ENCODE results near the gene SOX13. TPM values are rescaled to one million over a fixed set of nuclear protein-coding genes. Genes with fewer than 3 reads are reported as not detected.

The SOX13 gene
- polyA plus RNA-seq, 3 donors = 0.52 TPM; not detected in 2

GRCh38 chr1:204094856-204095634 lies 22.1 kb downstream of the SOX13 start:
- Histone ChIP-seq H3K27ac (ENCODE audit: low read depth in 1 of 2, low read length in 2 of 2) (no peak overlapping the region), H2AFZ (ENCODE audit: insufficient read depth, low read depth, low read length, poor library complexity, severe bottlenecking) (no peak overlapping the region), H3K27me3 (ENCODE audit: control insufficient read depth in 2 of 2, insufficient read depth in 2 of 2, low read length in 2 of 2) (no peaks in the 10 kb centered on the region), H3K4me3 (replicated peaks in 1 of 3; ENCODE audit: low read depth in 2 of 3, low read length in 3 of 3) (no peak overlapping the region), H3K79me2 (ENCODE audit: insufficient read depth, low read length) (no peaks in the 10 kb centered on the region), H3K36me3 (replicated peaks in 1 of 2; ENCODE audit: control insufficient read depth in 1 of 2, insufficient read depth in 2 of 2, low read length in 2 of 2) (no peaks in the 10 kb centered on the region), H4K20me1 (ENCODE audit: insufficient read depth, low read length) (no peaks in the 10 kb centered on the region), H3K4me2 (replicated peaks; ENCODE audit: extremely low read depth, low read length, poor library complexity, severe bottlenecking) (no peak overlapping the region), H3K9ac (ENCODE audit: insufficient read depth, low read length, poor library complexity, severe bottlenecking) (no peak overlapping the region), H3K9me3 (replicated peaks in 1 of 2; ENCODE audit: control insufficient read depth in 1 of 2, insufficient read depth in 1 of 2, low read length in 2 of 2) (no peaks in the 10 kb centered on the region), H3K4me1 (ENCODE audit: control insufficient read depth in 1 of 2, insufficient read depth in 2 of 2, low read length in 2 of 2) (no peaks in the 10 kb centered on the region)
- TF ChIP-seq CTCF (IDR thresholded peaks at IDR 0.05) = no peak
- 83% methylated on average over 12 of the region's 15 CpGs for WGBS (ENCODE audit: insufficient coverage)
- H3K4me1 Mint-ChIP-seq = no peaks in the 10 kb centered on the region
- intact Hi-C loops (cut with micrococcal nuclease) = no loop called here
- peaks cover 2 to 5% (median 3%) of the 10 kb centered on the region in 3 donors for H3K27me3 Mint-ChIP-seq (ENCODE audit: low read depth in 3 of 3)
- peak overlapping the region in 1 of 7 donors; percentile 8 for H3K27ac Mint-ChIP-seq
- no peak overlapping the region for H3K4me3 Mint-ChIP-seq
- H3K9me3 Mint-ChIP-seq = no peaks in the 10 kb centered on the region
- no peak for DNase-seq
- no peaks in the 10 kb centered on the region for H3K36me3 Mint-ChIP-seq

GRCh38 chr1:204096931-204097330 lies 24.0 kb downstream of the SOX13 start:
- Histone ChIP-seq H3K36me3 (replicated peaks in 1 of 2; ENCODE audit: control insufficient read depth in 1 of 2, insufficient read depth in 2 of 2, low read length in 2 of 2) (no peaks in the 10 kb centered on the region), H3K27ac (ENCODE audit: low read depth in 1 of 2, low read length in 2 of 2) (no peak overlapping the region), H3K79me2 (ENCODE audit: insufficient read depth, low read length) (no peaks in the 10 kb centered on the region), H3K27me3 (ENCODE audit: control insufficient read depth in 2 of 2, insufficient read depth in 2 of 2, low read length in 2 of 2) (peaks cover 2 to 4% of the 10 kb centered on the region in 2 donors), H3K4me1 (ENCODE audit: control insufficient read depth in 1 of 2, insufficient read depth in 2 of 2, low read length in 2 of 2) (no peaks in the 10 kb centered on the region), H3K9ac (ENCODE audit: insufficient read depth, low read length, poor library complexity, severe bottlenecking) (no peak overlapping the region), H3K9me3 (replicated peaks in 1 of 2; ENCODE audit: control insufficient read depth in 1 of 2, insufficient read depth in 1 of 2, low read length in 2 of 2) (no peaks in the 10 kb centered on the region), H3K4me2 (replicated peaks; ENCODE audit: extremely low read depth, low read length, poor library complexity, severe bottlenecking) (no peak overlapping the region), H4K20me1 (ENCODE audit: insufficient read depth, low read length) (no peaks in the 10 kb centered on the region), H2AFZ (ENCODE audit: insufficient read depth, low read depth, low read length, poor library complexity, severe bottlenecking) (no peak overlapping the region), H3K4me3 (replicated peaks in 1 of 3; ENCODE audit: low read depth in 2 of 3, low read length in 3 of 3) (no peak overlapping the region)
- Mint-ChIP-seq H3K4me3 (no peak overlapping the region), H3K36me3 (no peaks in the 10 kb centered on the region), H3K27ac (peak overlapping the region in 1 of 7 donors; percentile 61), H3K27me3 (ENCODE audit: low read depth in 3 of 3) (peaks cover 3 to 10% (median 8%) of the 10 kb centered on the region in 3 donors), H3K9me3 (no peaks in the 10 kb centered on the region), H3K4me1 (no peaks in the 10 kb centered on the region)
- 33% methylated on average over 1 of the region's 3 CpGs for WGBS (ENCODE audit: insufficient coverage)
- intact Hi-C loops (cut with micrococcal nuclease) = no loop called here
- DNase-seq = no peak
- no peak for TF ChIP-seq CTCF (IDR thresholded peaks at IDR 0.05)

Data from CD14-positive monocyte (primary cell).